PFSK-1 (cell line): ENCODE results near the gene CXorf65.

Experiments used
- FOXP2 ChIP-seq: optimal IDR thresholded peaks from 2 replicates; pipeline ENCODE3; 2011; ENCODE audit warnings: borderline replicate concordance, control low read depth, inconsistent platforms; ENCODE audit not compliant: insufficient read depth; ENCODE audit errors: extremely low read length, extremely low read depth
- TAF1 ChIP-seq: IDR thresholded peaks from 2 replicates; pipeline ENCODE4 v1.6.1; 2012; ENCODE audit warnings: low read length, control low read depth, borderline replicate concordance; ENCODE audit not compliant: insufficient read depth
- TF ChIP-seq, protein P1 (sequence below), 2 experiments: IDR thresholded peaks; 2 replicates each; pipeline versions ENCODE4 v1.6.1 to v1.8.0; 2011 to 2012; ENCODE audit warnings: low read depth in 2 of 2, low read length in 2 of 2, control low read depth in 1 of 2, inconsistent platforms in 1 of 2, mild to moderate bottlenecking in 1 of 2, moderate library complexity in 1 of 2; ENCODE audit not compliant: insufficient read depth in 1 of 2

DNA sequence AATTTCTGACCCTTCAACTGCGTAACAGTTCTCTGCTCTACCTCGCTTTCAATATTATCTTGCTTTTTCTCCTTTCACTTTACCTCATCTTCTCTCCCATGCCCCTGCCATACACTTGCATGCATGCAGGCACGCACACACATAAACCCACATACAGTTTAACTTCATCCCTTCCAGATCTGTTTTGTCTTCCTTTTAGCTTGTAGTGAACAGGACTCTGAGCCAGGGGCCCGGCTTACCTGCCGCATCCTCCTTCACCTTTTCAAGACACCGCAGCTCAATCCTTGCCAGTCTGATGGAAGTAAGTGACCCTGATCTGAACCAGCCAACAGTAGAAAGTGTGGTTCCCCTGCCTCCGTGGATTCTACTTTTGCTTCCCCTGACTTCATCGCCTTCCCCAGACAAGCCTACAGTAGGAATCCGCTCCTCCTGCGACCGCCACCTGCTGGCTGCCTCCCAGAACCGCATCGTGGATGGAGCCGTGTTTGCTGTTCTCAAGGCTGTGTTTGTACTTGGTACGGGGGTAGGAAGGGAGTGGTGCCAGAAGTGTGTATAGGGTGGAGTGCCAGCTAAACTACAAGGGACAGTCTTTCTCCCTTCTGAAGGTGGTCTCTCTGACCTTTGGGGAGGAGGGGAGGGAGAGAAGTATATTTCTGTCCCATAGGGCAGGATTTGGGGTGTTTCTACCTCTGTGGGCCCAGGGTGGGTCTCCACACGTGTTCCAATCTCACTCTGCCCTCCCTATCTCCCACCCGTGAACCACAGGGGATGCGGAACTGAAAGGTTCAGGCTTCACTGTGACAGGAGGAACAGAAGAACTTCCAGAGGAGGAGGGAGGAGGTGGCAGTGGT, 22.6 kb upstream of the CXorf65 start:
- TF ChIP-seq TAF1 = no peak
- peak; percentile 32 for TF ChIP-seq FOXP2
- TF ChIP-seq, protein P1, sequence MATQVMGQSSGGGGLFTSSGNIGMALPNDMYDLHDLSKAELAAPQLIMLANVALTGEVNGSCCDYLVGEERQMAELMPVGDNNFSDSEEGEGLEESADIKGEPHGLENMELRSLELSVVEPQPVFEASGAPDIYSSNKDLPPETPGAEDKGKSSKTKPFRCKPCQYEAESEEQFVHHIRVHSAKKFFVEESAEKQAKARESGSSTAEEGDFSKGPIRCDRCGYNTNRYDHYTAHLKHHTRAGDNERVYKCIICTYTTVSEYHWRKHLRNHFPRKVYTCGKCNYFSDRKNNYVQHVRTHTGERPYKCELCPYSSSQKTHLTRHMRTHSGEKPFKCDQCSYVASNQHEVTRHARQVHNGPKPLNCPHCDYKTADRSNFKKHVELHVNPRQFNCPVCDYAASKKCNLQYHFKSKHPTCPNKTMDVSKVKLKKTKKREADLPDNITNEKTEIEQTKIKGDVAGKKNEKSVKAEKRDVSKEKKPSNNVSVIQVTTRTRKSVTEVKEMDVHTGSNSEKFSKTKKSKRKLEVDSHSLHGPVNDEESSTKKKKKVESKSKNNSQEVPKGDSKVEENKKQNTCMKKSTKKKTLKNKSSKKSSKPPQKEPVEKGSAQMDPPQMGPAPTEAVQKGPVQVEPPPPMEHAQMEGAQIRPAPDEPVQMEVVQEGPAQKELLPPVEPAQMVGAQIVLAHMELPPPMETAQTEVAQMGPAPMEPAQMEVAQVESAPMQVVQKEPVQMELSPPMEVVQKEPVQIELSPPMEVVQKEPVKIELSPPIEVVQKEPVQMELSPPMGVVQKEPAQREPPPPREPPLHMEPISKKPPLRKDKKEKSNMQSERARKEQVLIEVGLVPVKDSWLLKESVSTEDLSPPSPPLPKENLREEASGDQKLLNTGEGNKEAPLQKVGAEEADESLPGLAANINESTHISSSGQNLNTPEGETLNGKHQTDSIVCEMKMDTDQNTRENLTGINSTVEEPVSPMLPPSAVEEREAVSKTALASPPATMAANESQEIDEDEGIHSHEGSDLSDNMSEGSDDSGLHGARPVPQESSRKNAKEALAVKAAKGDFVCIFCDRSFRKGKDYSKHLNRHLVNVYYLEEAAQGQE (IDR thresholded peaks at IDR 0.05; ENCODE audit: insufficient read depth in 1 of 2, low read depth in 2 of 2, low read length in 2 of 2) = no peak
